Gastroesophageal sphincter (tissue), 3 donors: ENCODE data around the gene ORAI2.

Experiments used
- POLR2A ChIP-seq, 2 donors: fragments of 450-650 bp; IDR thresholded peaks; one replicate each; pipeline ENCODE4 v1.6.1; 2017; ENCODE audit warnings: antibody characterized with exemption in 2 of 2, mild to moderate bottlenecking in 2 of 2, moderate library complexity in 1 of 2
- TF ChIP-seq, protein P1 (sequence below), 4 experiments: fragments of 200-600 bp in 2 of 4; fragments of 450-650 bp in 2 of 4; sonication (generic) in 1 of 4; IDR thresholded peaks; one replicate each; pipeline ENCODE4 v1.5.1; 2017 to 2019; ENCODE audit warnings: antibody characterized with exemption in 4 of 4, mild to moderate bottlenecking in 2 of 4, moderate library complexity in 2 of 4

DNA sequence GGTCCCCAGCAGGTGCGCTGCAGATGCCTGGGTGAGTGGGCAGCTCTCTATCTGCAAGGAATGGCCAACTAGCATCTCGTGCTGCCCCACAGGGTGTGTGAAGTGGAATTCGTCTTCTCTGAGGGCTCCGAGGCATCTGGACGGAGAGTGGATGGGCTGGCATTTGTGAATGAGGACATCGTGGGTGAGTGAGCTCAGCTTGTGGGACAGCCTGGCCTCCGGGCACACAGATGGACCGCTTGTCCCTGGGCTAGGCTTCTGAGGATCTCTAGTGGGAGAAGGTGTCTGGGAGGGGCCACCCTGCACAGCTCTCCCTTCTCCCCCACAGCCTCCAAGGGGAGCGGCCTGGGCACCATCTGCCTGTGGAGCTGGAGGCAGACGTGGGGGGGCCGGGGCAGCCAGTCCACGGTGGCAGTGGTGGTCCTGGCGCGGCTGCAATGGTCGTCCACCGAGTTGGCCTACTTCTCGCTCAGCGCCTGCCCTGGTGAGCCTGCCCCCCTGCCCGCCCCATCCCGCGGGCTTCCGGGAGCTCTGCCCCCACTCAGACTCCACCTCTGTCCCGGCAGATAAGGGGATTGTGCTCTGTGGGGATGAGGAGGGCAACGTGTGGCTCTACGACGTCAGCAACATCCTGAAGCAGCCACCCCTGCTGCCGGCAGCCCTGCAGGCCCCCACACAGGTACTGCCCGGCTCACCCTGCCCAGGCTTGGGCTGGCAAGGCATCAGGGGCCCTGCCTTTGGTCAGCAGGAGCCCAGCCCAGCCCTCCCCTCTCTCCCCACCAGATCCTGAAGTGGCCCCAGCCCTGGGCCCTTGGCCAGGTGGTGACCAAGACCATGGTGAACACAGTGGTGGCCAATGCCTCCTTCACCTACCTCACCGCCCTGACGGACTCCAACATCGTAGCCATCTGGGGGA is 39.0 kb downstream of the ORAI2 start:
- TF ChIP-seq, protein P1, sequence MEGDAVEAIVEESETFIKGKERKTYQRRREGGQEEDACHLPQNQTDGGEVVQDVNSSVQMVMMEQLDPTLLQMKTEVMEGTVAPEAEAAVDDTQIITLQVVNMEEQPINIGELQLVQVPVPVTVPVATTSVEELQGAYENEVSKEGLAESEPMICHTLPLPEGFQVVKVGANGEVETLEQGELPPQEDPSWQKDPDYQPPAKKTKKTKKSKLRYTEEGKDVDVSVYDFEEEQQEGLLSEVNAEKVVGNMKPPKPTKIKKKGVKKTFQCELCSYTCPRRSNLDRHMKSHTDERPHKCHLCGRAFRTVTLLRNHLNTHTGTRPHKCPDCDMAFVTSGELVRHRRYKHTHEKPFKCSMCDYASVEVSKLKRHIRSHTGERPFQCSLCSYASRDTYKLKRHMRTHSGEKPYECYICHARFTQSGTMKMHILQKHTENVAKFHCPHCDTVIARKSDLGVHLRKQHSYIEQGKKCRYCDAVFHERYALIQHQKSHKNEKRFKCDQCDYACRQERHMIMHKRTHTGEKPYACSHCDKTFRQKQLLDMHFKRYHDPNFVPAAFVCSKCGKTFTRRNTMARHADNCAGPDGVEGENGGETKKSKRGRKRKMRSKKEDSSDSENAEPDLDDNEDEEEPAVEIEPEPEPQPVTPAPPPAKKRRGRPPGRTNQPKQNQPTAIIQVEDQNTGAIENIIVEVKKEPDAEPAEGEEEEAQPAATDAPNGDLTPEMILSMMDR (IDR thresholded peaks at IDR 0.05): no peak
- no peak for TF ChIP-seq POLR2A (IDR thresholded peaks at IDR 0.05)
